DND-41 (cell line): ENCODE data around the gene CD164L2.

Source experiments
- EZH2 ChIP-seq: IDR thresholded peaks from 3 replicates; pipeline ENCODE4 v1.6.1; 2012; ENCODE audit warnings: borderline replicate concordance, low read depth, mild to moderate bottlenecking, moderate library complexity, low read length, inconsistent platforms; ENCODE audit not compliant: severe bottlenecking
- TF ChIP-seq, protein P1 (sequence below): IDR thresholded peaks from 2 replicates; pipeline ENCODE4 v1.5.1; 2012; ENCODE audit warnings: borderline replicate concordance, low read length, moderate library complexity, mild to moderate bottlenecking; ENCODE audit not compliant: poor library complexity, severe bottlenecking; ENCODE audit errors: extremely low read depth

GRCh38 chr1:27350663-27351540 lies 32.2 kb downstream of the CD164L2 start:
- TF ChIP-seq, protein P1, sequence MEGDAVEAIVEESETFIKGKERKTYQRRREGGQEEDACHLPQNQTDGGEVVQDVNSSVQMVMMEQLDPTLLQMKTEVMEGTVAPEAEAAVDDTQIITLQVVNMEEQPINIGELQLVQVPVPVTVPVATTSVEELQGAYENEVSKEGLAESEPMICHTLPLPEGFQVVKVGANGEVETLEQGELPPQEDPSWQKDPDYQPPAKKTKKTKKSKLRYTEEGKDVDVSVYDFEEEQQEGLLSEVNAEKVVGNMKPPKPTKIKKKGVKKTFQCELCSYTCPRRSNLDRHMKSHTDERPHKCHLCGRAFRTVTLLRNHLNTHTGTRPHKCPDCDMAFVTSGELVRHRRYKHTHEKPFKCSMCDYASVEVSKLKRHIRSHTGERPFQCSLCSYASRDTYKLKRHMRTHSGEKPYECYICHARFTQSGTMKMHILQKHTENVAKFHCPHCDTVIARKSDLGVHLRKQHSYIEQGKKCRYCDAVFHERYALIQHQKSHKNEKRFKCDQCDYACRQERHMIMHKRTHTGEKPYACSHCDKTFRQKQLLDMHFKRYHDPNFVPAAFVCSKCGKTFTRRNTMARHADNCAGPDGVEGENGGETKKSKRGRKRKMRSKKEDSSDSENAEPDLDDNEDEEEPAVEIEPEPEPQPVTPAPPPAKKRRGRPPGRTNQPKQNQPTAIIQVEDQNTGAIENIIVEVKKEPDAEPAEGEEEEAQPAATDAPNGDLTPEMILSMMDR = no peak
- TF ChIP-seq EZH2 = no peak
